HFFc6 (cell line): ENCODE results near the gene THRAP3. TPM values are rescaled to one million over a fixed set of nuclear protein-coding genes. Genes with fewer than 3 reads are reported as not detected.

ENCODE experiments used
- DNase-seq: peaks from one replicate; pipeline ENCODE4 v3.0.0-alpha.2; 2018
- H3K27ac Mint-ChIP-seq: 2 replicates; pipeline ENCODE4 v1.8.0; 2020; ENCODE audit warnings: mild to moderate bottlenecking, mixed read lengths
- H3K27me3 Mint-ChIP-seq: 2 replicates; pipeline ENCODE4 v1.8.0; 2021; ENCODE audit warnings: mild to moderate bottlenecking, moderate library complexity, mixed read lengths; ENCODE audit not compliant: insufficient read depth
- H3K36me3 Mint-ChIP-seq: 2 replicates; pipeline ENCODE4 v1.8.0; 2021; ENCODE audit warnings: low read depth, mixed read lengths
- H3K4me1 Mint-ChIP-seq: 2 replicates; pipeline ENCODE4 v1.8.0; 2020; ENCODE audit warnings: low read depth, mixed read lengths
- H3K4me3 Mint-ChIP-seq: 2 replicates; pipeline ENCODE4 v1.8.0; 2020; ENCODE audit warnings: mild to moderate bottlenecking, moderate library complexity, mixed read lengths
- H3K9me3 Mint-ChIP-seq: 2 replicates; pipeline ENCODE4 v1.8.0; 2020; ENCODE audit warnings: mild to moderate bottlenecking, mixed read lengths
- CTCF ChIP-seq: fragments of 200-600 bp; sonication (generic); IDR thresholded peaks from 2 replicates; pipeline ENCODE4 v1.5.0; 2021; ENCODE audit warnings: antibody characterized with exemption, mild to moderate bottlenecking
- total RNA-seq, 6 experiments: library from RNA; stranded (reverse); fragmentation: NEBNext Ultra II Directional; extraction: Animal tissue kit (Norgen Biotek cat#: 25700); gene quantifications; 2 replicates in 1 of 6; 3 replicates in 5 of 6; pipeline ENCODE4 v1.2.3, GENCODE V29; 2021

Gene THRAP3
- total RNA-seq, 6 experiments from 2014 or later: 116 to 126 (median 121) TPM

- no peak for DNase-seq
- no peak for TF ChIP-seq CTCF
- Mint-ChIP-seq H3K4me3 (no peak overlapping the region), H3K36me3 (peaks cover 20% of the 10 kb centered on the region), H3K9me3 (no peaks in the 10 kb centered on the region), H3K4me1 (peaks cover 17% of the 10 kb centered on the region), H3K27me3 (peaks cover 3% of the 10 kb centered on the region), H3K27ac (peak overlapping the region; percentile 11; the same call in 1 of the 2 replicates)
Observed at GRCh38 chr1:36177589-36178431, 46.4 kb upstream of the THRAP3 start.

- H3K4me1 Mint-ChIP-seq: peaks cover 8% of the 10 kb centered on the region
- peaks cover 6% of the 10 kb centered on the region for H3K27me3 Mint-ChIP-seq
- TF ChIP-seq CTCF: no peak
- H3K36me3 Mint-ChIP-seq: peaks cover 19% of the 10 kb centered on the region
- no peak overlapping the region for H3K27ac Mint-ChIP-seq
- no peak for DNase-seq
- H3K4me3 Mint-ChIP-seq: no peak overlapping the region
- no peaks in the 10 kb centered on the region for H3K9me3 Mint-ChIP-seq
Observed at GRCh38 chr1:36178471-36179219, 45.6 kb upstream of the THRAP3 start.

- TF ChIP-seq CTCF: no peak
- Mint-ChIP-seq H3K27ac (no peak overlapping the region), H3K27me3 (peaks cover 6% of the 10 kb centered on the region), H3K36me3 (peaks cover 14% of the 10 kb centered on the region), H3K4me1 (peaks cover 3% of the 10 kb centered on the region), H3K4me3 (no peak overlapping the region), H3K9me3 (no peaks in the 10 kb centered on the region)
- no peak for DNase-seq
Observed at GRCh38 chr1:36179220-36179600, 45.0 kb upstream of the THRAP3 start.

GRCh38 chr1:36182734-36183133, 41.5 kb upstream of the THRAP3 start:
- H3K9me3 Mint-ChIP-seq: no peaks in the 10 kb centered on the region
- H3K36me3 Mint-ChIP-seq: peaks cover 12% of the 10 kb centered on the region
- no peak overlapping the region for H3K4me3 Mint-ChIP-seq
- H3K27ac Mint-ChIP-seq: peak overlapping the region; percentile 45
- H3K4me1 Mint-ChIP-seq: peaks cover 10% of the 10 kb centered on the region
- DNase-seq: no peak
- H3K27me3 Mint-ChIP-seq: peaks cover 7% of the 10 kb centered on the region
- TF ChIP-seq CTCF: no peak

- H3K27me3 Mint-ChIP-seq: peaks cover 7% of the 10 kb centered on the region
- no peak for DNase-seq
- TF ChIP-seq CTCF: no peak
- peak overlapping the region; percentile 45 for H3K27ac Mint-ChIP-seq
- H3K9me3 Mint-ChIP-seq: no peaks in the 10 kb centered on the region
- H3K4me1 Mint-ChIP-seq: peaks cover 17% of the 10 kb centered on the region
- H3K4me3 Mint-ChIP-seq: no peak overlapping the region
- H3K36me3 Mint-ChIP-seq: peaks cover 12% of the 10 kb centered on the region
Observed at GRCh38 chr1:36183309-36183856, 40.9 kb upstream of the THRAP3 start.
